GM12801 (cell line): Measurements from ENCODE around the gene UBR2.

Experiments used
- TF ChIP-seq, protein P1 (sequence below): IDR thresholded peaks from one replicate; pipeline ENCODE4 v1.5.1; 2011; ENCODE audit warnings: control low read depth; ENCODE audit not compliant: insufficient read length; ENCODE audit errors: extremely low read depth

Gene UBR2

DNA sequence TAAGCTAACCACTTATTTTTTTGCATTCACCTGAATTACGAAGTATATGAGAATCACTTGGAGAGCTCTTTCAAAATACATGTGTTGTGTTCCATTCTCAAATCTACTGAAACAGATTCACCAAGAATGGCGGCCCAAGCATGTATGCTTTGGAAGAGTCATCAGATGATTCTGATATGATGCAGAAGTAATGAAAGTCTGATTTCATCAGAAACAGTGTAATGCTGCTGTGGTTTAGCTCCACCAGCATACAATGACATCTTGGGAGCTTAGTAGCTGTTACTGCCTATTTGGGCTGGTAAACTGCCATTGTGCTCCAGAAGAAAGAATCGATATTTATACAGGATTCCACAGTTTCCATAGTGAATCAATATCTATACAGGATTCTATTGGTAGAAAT, 52.9 kb downstream of the UBR2 start:
- TF ChIP-seq, protein P1, sequence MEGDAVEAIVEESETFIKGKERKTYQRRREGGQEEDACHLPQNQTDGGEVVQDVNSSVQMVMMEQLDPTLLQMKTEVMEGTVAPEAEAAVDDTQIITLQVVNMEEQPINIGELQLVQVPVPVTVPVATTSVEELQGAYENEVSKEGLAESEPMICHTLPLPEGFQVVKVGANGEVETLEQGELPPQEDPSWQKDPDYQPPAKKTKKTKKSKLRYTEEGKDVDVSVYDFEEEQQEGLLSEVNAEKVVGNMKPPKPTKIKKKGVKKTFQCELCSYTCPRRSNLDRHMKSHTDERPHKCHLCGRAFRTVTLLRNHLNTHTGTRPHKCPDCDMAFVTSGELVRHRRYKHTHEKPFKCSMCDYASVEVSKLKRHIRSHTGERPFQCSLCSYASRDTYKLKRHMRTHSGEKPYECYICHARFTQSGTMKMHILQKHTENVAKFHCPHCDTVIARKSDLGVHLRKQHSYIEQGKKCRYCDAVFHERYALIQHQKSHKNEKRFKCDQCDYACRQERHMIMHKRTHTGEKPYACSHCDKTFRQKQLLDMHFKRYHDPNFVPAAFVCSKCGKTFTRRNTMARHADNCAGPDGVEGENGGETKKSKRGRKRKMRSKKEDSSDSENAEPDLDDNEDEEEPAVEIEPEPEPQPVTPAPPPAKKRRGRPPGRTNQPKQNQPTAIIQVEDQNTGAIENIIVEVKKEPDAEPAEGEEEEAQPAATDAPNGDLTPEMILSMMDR, result no peak

DNA sequence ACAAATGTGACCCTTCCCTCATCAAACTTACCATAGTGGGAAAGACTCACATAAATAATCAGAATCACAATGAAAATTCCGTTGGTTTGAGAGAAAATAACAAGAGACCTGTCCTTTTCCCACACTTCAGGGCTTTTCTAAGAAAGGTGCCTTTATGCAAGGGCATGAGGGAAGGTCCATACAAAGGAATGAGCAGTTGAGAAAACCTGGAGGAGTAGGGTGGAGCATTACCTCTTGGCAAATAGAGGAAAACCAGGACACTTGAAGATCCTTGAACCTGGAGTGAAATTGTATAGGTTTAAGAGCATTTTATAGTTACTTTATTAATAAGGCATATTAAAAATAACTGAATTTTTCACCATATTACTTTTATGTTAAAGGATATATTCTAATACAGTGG, 54.3 kb downstream of the UBR2 start:
- TF ChIP-seq, protein P1, result no peak

DNA sequence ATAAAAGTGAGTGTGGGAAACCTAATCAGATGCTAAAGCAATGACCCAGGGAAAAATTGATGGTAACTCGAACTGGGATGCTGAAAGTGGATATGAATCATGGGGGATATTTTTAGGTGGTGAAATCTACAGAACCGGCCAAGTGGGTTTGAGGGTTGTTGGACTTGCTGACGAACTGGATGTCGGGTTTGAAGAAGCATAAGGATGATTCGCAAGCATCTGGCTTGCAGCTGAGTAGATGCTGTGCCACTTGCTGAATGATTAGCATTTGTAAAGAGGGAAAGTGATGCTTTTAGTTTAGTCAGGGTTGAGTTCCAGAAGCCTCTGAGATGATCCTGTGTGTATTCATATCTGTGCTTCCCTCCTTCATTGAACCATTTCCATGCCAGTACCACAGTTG, 54.9 kb downstream of the UBR2 start:
- TF ChIP-seq, protein P1, result no peak

DNA sequence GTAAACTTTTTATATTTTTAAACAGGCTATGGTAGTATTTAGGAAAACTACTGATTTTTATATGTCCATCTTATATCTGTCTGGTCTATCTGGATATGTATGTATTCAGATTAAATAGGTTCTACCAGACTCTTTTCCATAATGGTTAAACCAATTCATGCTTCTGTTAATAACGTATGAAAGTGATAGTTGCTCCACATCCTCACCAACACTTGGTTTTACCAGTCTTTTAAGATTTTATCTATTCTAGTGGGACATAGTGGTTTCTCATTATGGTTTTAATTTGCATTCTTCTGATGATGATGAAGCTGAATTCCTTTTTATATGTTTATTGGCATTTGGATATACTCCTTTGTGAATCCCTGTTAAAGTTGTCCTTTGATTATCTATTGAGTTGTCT, 56.1 kb downstream of the UBR2 start:
- TF ChIP-seq, protein P1, result no peak

DNA sequence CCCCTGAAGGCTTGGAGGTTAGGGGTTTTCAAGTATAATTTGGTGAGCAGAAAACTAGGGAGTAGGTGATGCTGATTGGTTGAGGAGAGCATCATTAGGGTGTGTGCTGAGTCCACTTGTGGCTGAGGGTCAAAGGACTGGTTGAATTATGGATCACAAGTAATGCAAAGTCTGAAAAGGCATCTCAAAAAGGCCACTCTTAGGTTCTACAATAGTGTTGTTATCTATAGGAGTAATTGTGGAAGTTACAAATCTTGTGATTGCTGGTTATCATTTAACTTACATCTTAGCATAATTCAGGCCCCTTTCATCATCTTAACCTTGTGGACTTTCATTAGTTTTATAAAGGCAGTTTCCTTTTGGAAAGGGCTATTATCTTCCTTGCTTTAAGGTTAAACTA, 60.8 kb downstream of the UBR2 start:
- TF ChIP-seq, protein P1, result no peak

DNA sequence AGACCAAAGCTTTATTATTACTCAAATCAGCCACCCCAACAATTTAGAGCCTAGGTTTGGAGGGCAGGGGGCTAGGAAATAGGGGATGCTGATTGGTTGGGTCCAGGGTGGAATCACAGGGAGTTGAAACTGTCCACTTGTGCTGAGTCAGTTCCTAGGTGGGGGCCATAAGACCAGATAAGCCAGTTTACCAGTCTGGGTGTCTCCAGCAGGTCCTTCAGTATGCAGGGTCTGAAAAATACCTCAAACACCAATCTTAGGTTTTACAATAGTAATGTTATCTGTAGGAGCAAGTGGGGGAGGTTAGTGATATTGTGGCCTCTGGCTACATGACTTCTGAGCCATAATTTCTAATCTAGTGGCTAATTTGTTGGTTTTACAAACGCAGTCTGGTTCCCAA, 63.2 kb downstream of the UBR2 start:
- TF ChIP-seq, protein P1, result no peak

DNA sequence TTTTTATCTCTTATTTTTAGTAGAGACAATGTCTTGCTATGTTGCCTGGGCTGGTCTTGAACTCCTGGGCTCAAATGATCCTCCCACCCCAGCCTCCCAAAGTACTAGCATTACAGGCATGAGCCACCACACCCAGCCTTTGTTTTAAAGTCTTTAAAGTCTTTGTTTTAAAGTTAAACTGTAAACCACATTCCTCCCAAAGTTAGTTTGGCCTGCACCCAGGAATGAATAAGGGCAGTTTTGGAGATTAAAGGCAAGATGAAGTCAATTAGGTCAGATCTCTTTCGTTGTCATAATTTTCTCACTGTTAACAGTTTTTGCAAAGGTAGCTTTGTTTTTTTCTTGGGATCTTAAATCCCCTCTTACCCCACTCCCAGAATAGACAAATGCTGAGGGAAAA, 63.8 kb downstream of the UBR2 start:
- TF ChIP-seq, protein P1, result no peak

DNA sequence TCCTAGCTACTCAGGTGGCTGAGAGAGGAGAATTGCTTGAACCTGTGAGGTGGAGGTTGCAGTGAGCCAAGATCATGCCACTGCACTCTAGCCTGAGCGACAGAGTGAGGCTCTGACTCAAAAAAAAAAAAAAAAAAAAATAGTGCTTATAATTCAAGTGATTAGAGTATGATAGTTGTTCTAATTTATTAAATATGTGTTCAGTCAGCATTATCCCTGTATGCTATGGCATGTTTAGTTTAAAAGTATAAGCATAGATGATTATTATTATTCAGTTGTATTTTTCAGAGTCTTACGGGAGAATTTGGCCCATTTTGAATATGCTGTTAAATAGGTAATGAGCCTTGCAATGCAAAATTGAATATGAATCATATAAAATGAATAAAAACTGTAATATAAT, 64.8 kb downstream of the UBR2 start:
- TF ChIP-seq, protein P1, result no peak
